ENCODE results near the gene SLC35G2. TPM values are rescaled to one million over a fixed set of nuclear protein-coding genes. Genes with fewer than 3 reads are reported as not detected.
A peak's percentile ranks its signal among the peaks of the same experiment; 100 is the strongest.
"Not testable (repeated sequence)": the region's sequence is repeated elsewhere in the genome, so short reads cannot be mapped to it uniquely, and the experiment has no call there.

SLC35G2 gene
- total RNA-seq, 4 donors from 2014 or later, result 3.3 to 6.1 (median 5.4) TPM

GRCh38 chr3:136787349-136787748, 31.6 kb upstream of the SLC35G2 start:
- Histone ChIP-seq H3K36me3 (no peaks in the 10 kb centered on the region), H3K27ac (peak overlapping the region; percentile 24 to 78 (median 76)), H3K4me3 (peak overlapping the region in 1 of 2 donors; percentile 29), H3K27me3 (no peaks in the 10 kb centered on the region), H3K4me1 (peaks cover 6 to 28% (median 14%) of the 10 kb centered on the region in 3 donors), H3K9me3 (no peaks in the 10 kb centered on the region)
- WGBS, 2 donors (ENCODE audit: low coverage in 1 of 2), result 14 to 30% methylated on average over 2 of the region's 2 CpGs
- ATAC-seq, result peak; percentile 48
- TF ChIP-seq CTCF (IDR thresholded peaks at IDR 0.05) (no peak), POLR2AphosphoS5 (IDR thresholded peaks at IDR 0.05) (no peak), EP300 (IDR thresholded peaks at IDR 0.05) (no peak), POLR2A (IDR thresholded peaks at IDR 0.05) (no peak)

- H3K27ac ChIP-seq, result peak overlapping the region in 2 of 4 donors; percentile 37 to 78
These were observed 30.8 kb upstream of the SLC35G2 start for GRCh38 chr3:136788154-136788553.

GRCh38 chr3:136789976-136790375, 28.9 kb upstream of the SLC35G2 start:
- WGBS, 2 donors (ENCODE audit: low coverage in 1 of 2), result 100% methylated on average over 1 of the region's 1 CpG; no CpG with 5 or more reads in 1 of the 2 donors
- no peak for TF ChIP-seq CTCF (IDR thresholded peaks at IDR 0.05)
- no peak for TF ChIP-seq EP300 (IDR thresholded peaks at IDR 0.05)
- no peak for TF ChIP-seq POLR2A (IDR thresholded peaks at IDR 0.05)
- TF ChIP-seq POLR2AphosphoS5 (IDR thresholded peaks at IDR 0.05), result no peak
- no peak for ATAC-seq
- H3K9me3 ChIP-seq, result no peaks in the 10 kb centered on the region
- H3K27me3 ChIP-seq, result no peaks in the 10 kb centered on the region
- no peak overlapping the region for H3K27ac ChIP-seq
- H3K4me3 ChIP-seq, result no peak overlapping the region
- no peaks in the 10 kb centered on the region for H3K36me3 ChIP-seq
- H3K4me1 ChIP-seq, result peaks cover 6 to 28% (median 14%) of the 10 kb centered on the region in 3 donors

More at GRCh38 chr3:136788154-136788553, 30.8 kb upstream of the SLC35G2 start:
- no peaks in the 10 kb centered on the region for H3K36me3 ChIP-seq
- H3K9me3 ChIP-seq, result no peaks in the 10 kb centered on the region
- H3K4me3 ChIP-seq, result no peak overlapping the region
- peaks cover 6 to 28% (median 14%) of the 10 kb centered on the region in 3 donors for H3K4me1 ChIP-seq
- no peak for TF ChIP-seq POLR2AphosphoS5 (IDR thresholded peaks at IDR 0.05)
- no peak for ATAC-seq
- WGBS, 2 donors (ENCODE audit: low coverage in 1 of 2), result no CpG with 5 or more reads among the region's 1 CpG
- H3K27me3 ChIP-seq, result no peaks in the 10 kb centered on the region

GRCh38 chr3:136790786-136791185, 28.1 kb upstream of the SLC35G2 start:
- H3K4me1 ChIP-seq, result peaks cover 6 to 27% (median 14%) of the 10 kb centered on the region in 3 donors
- no peaks in the 10 kb centered on the region for H3K36me3 ChIP-seq
- H3K4me3 ChIP-seq, result no peak overlapping the region
- no peak for ATAC-seq
- WGBS, 2 donors (ENCODE audit: low coverage in 1 of 2), result 84 to 94% methylated on average over 3 of the region's 3 CpGs
- no peak for TF ChIP-seq POLR2AphosphoS5 (IDR thresholded peaks at IDR 0.05)
- TF ChIP-seq CTCF (IDR thresholded peaks at IDR 0.05), result no peak
- TF ChIP-seq POLR2A (IDR thresholded peaks at IDR 0.05), result no peak
- no peak for TF ChIP-seq EP300 (IDR thresholded peaks at IDR 0.05)
- no peaks in the 10 kb centered on the region for H3K27me3 ChIP-seq
- no peaks in the 10 kb centered on the region for H3K9me3 ChIP-seq
- no peak overlapping the region for H3K27ac ChIP-seq

- Histone ChIP-seq H3K4me3 (no peak overlapping the region), H3K36me3 (no peaks in the 10 kb centered on the region), H3K9me3 (no peaks in the 10 kb centered on the region), H3K4me1 (peaks cover 0 to 8% (median 4%) of the 10 kb centered on the region in 3 donors), H3K27me3 (no peaks in the 10 kb centered on the region), H3K27ac (no peak overlapping the region)
- no peak for ATAC-seq
- 54 to 72% methylated on average over 4 of the region's 4 CpGs for WGBS, 2 donors (ENCODE audit: low coverage in 1 of 2)
- no peak for TF ChIP-seq POLR2A (IDR thresholded peaks at IDR 0.05)
- no peak for TF ChIP-seq POLR2AphosphoS5 (IDR thresholded peaks at IDR 0.05)
- no peak for TF ChIP-seq EP300 (IDR thresholded peaks at IDR 0.05)
- TF ChIP-seq CTCF (IDR thresholded peaks at IDR 0.05), result no peak
These were observed 26.2 kb upstream of the SLC35G2 start for GRCh38 chr3:136792556-136793330.

- H3K9me3 ChIP-seq, H3K36me3 ChIP-seq, H3K27ac ChIP-seq, H3K4me3 ChIP-seq, H3K27me3 ChIP-seq, ATAC-seq: not testable (repeated sequence)
- WGBS, 2 donors (ENCODE audit: low coverage in 1 of 2), result 90 to 99% methylated on average over 2 to 7 of the region's 10 CpGs
- H3K4me1 ChIP-seq, result peaks cover 0 to 15% (median 5%) of the 10 kb centered on the region in 3 donors
These were observed 17.8 kb upstream of the SLC35G2 start for GRCh38 chr3:136801146-136801545.

Data from gastroesophageal sphincter (tissue), 4 donors.